GM18870 (cell line): Measurements from ENCODE around the gene GEMIN7.

ENCODE experiments used
- ATAC-seq: cut with Tn5 transposase; IDR thresholded peaks from one replicate; pipeline ENCODE4 v1.9.1; 2021; ENCODE audit warnings: moderate library complexity; ENCODE audit not compliant: unreplicated experiment

GEMIN7 gene

DNA sequence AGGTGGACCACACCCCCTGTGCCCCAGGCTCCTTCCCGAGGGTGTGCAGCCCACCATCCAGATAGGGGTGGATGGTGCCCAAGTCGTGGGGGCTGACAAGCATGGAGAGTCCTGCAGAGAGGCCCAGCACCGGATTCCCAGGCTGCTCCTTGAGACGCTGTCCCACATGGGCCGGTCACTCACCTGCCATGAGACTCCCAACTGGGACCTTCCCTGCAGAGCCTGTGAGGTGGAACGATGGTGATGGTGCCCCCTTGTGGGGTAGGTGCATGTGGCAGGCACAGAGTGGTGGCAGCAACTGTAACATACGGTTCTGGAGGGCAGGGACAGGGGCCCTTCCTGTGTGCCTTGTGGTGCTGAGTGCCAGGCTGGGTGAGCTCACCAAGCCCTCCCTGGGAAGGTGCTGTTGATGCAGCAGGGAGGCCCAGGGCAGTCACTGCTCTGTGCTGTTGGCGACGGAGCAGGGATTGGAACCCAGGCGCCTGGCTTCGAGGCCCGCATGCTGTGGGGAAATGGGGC is 47.0 kb downstream of the GEMIN7 start:
- ATAC-seq, result no peak

DNA sequence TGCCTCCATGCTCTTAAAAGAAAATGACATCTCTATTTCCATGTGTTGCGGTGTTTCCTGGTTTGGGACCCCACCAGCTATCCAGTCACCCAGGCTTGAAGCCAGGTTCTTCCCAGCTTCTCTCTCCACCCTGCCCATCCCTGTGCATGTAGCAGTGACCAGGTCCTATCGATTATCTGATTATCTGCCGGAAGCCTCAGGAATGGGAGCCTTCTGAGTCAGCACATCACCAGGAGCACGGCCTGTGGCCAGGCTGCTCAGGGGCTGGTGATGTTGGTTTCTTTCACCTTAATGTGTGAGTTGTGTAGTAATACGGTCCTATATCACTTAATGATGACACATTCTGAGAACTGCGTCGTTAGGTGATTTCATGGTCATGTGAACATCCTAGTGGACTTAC is 47.6 kb downstream of the GEMIN7 start:
- no peak for ATAC-seq

- no peak for ATAC-seq
These were observed 49.1 kb downstream of the GEMIN7 start for GRCh38 chr19:45128146-45128545.

GRCh38 chr19:45128806-45129205 is 49.7 kb downstream of the GEMIN7 start:
- no peak for ATAC-seq

DNA sequence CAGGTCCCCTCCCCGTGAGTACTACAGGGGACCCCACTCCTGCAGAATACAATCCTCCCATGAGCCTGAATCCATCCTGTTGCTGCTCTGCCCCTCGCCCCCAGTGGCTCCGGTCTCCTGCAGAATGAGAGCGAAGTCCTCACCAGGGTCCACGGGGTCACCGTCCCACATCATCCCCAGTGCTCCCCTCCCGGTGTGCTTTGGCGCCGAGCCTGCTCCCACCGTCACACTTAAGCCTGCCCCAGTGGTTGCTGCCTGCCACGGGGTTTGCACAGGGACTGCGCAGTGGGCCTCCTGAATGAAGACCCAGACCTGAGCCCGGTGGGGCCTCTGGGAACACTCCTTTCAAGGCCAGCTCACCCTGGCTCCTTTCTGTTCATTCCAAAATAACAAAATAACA is 51.2 kb downstream of the GEMIN7 start:
- ATAC-seq, result no peak

DNA sequence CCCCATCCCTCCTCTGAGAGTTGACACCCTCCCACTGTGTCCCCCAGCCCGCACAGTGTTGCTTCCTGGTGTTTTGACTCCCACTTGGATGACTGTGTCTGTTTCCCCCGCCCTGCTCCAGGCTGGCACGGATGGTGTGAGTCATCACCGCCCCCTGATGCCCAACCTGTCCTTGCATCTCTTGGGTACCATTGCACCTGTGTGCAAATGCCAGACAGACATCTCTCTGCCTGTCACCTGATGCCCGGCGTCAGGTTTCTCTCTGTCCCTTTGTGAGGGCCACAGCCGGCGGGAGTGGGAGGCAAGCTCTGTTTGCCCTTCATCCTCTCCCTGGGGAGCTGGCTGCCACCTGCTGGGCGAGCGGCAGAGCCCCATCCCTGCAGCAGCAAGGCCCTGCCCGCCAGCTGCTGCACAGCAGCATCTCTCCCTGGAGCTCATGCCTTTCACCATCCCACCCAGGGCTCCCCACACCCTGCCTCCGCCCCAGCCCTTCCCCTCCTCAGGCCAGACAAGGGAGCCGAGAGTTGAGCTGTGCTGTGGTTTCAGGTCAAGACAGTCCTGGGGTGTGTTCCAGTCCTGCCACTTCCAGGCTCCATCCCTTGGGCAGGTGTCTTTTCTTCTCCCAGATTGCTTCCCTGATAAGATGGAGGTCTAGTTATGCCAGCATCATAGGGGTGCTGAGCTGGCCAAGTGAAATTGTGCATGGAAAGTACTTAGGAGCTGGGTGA is 52.0 kb downstream of the GEMIN7 start:
- ATAC-seq, result no peak

GRCh38 chr19:45133661-45134060 is 54.6 kb downstream of the GEMIN7 start:
- ATAC-seq, result no peak

DNA sequence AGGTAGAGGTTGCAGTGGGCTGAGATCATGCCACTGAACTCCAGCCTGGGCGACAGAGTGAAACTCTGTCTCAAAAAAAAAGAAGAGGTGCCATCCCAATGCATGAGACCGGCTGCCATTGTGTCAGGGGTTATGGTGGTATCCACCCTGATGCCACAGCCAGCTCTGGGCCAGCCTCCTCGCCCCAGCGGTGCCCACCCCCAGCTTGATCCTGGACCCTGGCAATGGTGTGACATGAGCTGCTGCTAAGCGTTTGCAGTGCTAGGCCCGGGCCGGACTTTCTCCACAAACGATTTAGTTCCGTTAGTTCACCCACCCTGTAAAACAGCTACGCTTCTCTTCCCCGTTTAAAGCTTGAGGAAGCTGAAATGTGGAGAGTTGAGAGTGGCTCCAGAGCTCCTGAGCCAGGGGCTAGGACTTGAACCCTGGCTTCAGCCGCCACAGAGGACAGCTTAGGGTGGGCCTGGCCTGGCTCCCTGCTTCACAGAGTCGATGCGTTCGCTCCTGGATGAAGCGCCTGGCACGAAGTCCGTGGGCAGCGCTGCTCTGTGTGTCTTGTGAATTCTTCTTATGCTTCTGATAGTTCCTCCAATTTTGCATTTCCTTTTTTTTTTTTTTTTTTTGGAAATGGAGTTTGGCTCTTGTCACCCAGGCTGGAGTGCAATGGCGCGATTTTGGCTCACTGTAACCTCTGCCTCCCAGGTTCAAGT is 56.3 kb downstream of the GEMIN7 start:
- no peak for ATAC-seq

DNA sequence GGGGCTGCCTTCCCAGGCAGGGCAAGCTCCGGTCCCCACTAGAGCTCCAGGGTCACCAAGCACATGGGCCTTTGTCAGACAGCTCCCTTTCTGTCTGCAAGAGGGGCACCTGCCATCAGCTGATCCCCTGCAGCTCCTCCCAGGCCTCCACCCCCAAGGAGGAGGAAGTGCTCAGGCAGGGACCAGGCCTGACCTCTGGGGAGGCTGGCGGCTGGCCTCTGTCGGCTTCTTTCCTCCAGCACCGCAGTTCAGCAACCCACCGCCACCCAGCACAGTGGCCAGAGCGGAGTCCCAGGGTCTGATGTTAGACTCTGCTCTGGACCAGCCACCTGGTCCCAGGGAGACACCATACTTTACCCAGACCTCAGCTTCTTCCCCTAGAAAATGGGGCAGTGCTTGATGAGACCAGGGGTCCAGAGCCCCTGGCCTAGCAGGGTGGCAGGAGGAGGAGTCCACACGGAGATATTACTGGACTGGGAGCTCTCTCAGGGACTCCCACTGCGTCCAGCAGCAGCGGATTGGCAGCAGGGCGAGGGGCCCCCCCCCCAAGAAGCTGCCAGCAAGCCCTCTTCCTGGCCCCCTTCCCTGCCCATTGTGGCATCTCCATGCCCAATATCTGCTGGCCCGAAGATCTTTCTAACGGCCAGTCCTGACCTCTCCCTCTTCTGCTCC is 57.6 kb downstream of the GEMIN7 start:
- no peak for ATAC-seq

- peak; percentile 65 for ATAC-seq
These were observed 58.2 kb downstream of the GEMIN7 start for GRCh38 chr19:45137179-45137761.

DNA sequence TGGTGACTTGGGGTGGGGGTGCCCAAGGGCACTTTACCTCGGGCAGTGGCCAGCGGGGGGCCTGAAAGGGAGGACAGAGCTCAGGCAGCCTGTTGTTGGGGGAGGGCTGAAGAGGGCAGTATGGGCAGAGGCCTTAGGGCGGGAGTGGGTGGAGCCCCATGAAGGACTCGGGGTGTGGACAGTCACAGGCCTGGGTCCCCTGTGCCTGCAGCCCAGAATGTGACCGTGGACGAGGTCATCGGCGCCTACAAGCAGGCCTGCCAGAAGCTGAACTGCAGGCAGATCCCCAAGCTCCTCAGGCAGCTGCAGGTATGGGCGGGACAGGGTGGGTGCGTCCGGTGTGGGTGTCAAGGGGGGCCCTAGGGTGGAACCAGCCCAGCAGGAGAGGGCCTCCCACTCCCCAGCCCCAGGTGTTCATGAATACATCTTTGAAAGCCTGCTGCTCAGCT is 59.3 kb downstream of the GEMIN7 start:
- no peak for ATAC-seq

- ATAC-seq, result no peak
These were observed 60.5 kb downstream of the GEMIN7 start for GRCh38 chr19:45139286-45140143.

- no peak for ATAC-seq
These were observed 61.1 kb downstream of the GEMIN7 start for GRCh38 chr19:45140144-45140503.

DNA sequence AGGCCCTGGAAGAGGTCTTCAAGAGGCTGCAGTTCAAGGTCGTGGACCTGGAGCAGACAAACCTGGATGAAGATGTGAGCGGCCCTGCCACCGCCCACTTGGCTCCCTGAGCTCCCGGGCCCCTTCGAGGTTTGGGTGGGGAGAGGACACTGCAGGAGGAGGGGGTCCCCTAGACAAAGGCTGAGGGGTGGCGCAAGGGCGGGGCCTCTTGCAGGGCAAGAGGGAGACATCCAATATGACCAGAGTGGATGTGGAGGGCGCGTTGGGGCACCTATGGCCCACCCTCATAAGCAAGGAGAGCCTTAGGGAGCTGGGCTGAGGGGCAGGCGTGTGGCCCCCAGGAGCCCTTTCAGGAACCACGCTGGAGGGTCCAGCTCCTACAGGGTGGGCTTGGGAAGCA is 61.5 kb downstream of the GEMIN7 start:
- no peak for ATAC-seq
